Effector memory CD4-positive, alpha-beta T cell (primary cell): ENCODE measurements around the gene ABCD3.
A peak's percentile ranks its signal among the peaks of the same experiment; 100 is the strongest.
"Not testable (repeated sequence)": the region's sequence is repeated elsewhere in the genome, so short reads cannot be mapped to it uniquely, and the experiment has no call there.

Experiments
- DNase-seq, 3 donors: peaks; one replicate each; pipeline ENCODE4 v3.0.0-alpha.2; 2020
- H3K27ac ChIP-seq: 2 replicates; pipeline ENCODE4 v1.7.0; 2013; ENCODE audit warnings: mild to moderate bottlenecking, low read length, moderate library complexity; ENCODE audit not compliant: insufficient read depth, poor library complexity, severe bottlenecking
- H3K27me3 ChIP-seq: replicated peaks from 2 replicates; pipeline ENCODE4 v1.7.0; 2013; ENCODE audit warnings: mild to moderate bottlenecking, low read length; ENCODE audit not compliant: insufficient read depth, control insufficient read depth, poor library complexity, severe bottlenecking
- H3K36me3 ChIP-seq: 2 replicates; pipeline ENCODE4 v1.7.0; 2013; ENCODE audit warnings: mild to moderate bottlenecking, low read length, moderate library complexity; ENCODE audit not compliant: control insufficient read depth, insufficient read depth
- H3K4me1 ChIP-seq: 2 replicates; pipeline ENCODE4 v1.7.0; 2013; ENCODE audit warnings: low read length, mild to moderate bottlenecking; ENCODE audit not compliant: control insufficient read depth, insufficient read depth, poor library complexity, severe bottlenecking
- H3K4me3 ChIP-seq: 2 replicates; pipeline ENCODE4 v1.7.0; 2013; ENCODE audit warnings: low read length, low read depth, mild to moderate bottlenecking; ENCODE audit not compliant: insufficient read depth, poor library complexity, severe bottlenecking
- H3K9me3 ChIP-seq: 2 replicates; pipeline ENCODE4 v1.7.0; 2013; ENCODE audit warnings: mild to moderate bottlenecking, low read length, moderate library complexity; ENCODE audit not compliant: control insufficient read depth

ABCD3 gene

DNA sequence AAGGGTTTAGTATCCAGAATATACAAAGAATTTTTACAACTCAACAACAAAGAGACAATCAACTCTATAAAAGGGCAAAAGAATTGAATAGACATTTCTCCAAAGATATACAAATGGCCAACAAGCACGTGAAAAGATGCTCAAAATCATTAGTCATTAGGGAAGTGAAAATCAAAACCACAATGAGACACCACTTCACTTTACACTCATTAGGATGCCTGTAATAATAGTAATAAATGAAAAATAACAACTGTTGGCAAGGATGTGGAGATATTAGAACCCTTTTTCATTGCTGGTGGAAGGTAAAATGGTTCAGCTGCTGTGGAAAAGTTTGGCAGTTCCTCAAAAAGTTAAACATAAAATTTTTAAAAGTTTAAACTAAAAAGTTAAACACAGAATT lies 7.0 kb upstream of the ABCD3 start:
- H3K27ac ChIP-seq: no peak overlapping the region
- no peaks in the 10 kb centered on the region for H3K4me1 ChIP-seq
- no peak overlapping the region for H3K4me3 ChIP-seq
- DNase-seq: no peak
- no peaks in the 10 kb centered on the region for H3K27me3 ChIP-seq
- no peaks in the 10 kb centered on the region for H3K9me3 ChIP-seq
- H3K36me3 ChIP-seq: no peaks in the 10 kb centered on the region

DNA sequence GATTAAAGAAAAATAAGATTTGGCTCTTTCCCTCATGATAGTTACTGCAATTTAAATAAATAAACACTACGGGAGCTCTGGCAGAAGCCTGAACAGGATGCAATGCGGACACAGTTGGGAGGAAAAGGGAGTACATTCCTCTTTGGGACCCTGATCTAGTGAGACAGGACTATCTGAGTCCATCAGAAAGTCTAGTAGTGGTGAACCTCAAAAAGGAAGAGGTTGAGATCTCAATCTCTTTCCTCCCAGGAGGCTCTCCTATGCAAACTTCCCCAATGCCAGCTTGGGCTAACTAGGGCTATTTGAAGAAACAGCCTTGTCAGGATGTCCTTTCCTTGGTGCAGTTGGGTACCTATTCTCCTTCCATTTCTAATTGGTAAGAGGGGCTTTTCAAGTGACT lies 4.9 kb upstream of the ABCD3 start:
- no peaks in the 10 kb centered on the region for H3K4me1 ChIP-seq
- no peaks in the 10 kb centered on the region for H3K9me3 ChIP-seq
- H3K36me3 ChIP-seq: no peaks in the 10 kb centered on the region
- no peak overlapping the region for H3K4me3 ChIP-seq
- DNase-seq: no peak
- H3K27ac ChIP-seq: no peak overlapping the region
- H3K27me3 ChIP-seq: no peaks in the 10 kb centered on the region

DNA sequence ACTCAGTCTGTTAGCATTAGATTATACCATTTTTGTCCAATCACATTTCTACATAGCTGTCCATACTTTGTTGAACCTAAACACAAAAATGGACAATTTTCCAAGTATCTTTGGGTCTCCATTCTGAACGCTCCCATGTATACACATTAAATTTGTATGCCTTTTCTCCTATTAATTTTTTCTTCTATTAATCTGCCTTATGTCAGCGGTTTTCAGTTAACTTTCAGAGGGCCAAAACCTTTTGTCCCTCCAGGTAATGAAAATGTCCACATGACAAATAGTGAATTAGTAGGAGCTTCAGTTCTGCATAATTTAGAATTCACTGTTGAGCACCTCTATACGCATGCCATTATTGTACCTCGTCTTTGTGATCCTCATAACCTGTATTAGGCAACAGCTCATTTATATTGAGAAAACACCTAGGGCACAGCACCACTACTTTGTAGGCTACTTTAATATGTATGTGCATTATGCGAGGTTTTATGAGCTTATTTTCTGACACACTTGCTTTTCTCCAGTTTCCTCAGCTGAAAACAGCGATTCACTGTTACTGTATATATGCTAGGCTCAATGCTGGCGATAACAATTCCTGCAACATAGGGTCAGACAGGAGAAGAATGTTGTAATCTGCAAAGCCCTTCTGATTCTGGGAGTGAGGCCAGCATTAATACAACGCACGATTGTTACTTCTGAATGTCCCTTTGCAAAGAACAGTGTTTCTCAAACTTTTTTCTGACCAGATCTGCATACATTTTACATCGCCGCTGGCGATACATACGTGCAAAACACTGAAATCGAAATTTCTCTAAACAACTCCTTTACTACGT lies 1.1 kb upstream of the ABCD3 start:
- H3K27ac ChIP-seq: peak overlapping the region; percentile 77
- DNase-seq: no peak
- H3K27me3 ChIP-seq: no peaks in the 10 kb centered on the region
- H3K4me1 ChIP-seq: peaks cover 6% of the 10 kb centered on the region
- H3K9me3 ChIP-seq: no peaks in the 10 kb centered on the region
- peak overlapping the region; percentile 76 for H3K4me3 ChIP-seq
- no peaks in the 10 kb centered on the region for H3K36me3 ChIP-seq

DNA sequence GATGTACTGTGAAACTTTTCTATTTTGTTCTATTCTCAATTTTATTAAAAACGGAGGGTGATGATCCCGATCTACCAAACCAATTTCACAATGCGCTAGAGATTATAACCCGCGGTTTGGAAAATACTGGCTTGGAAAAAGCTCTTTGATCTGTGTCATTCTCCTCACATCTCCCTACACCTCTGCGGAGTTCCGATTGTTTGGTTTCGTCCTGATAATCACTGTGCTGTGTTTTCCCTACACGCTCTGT lies 536 bp upstream of the ABCD3 start:
- H3K4me3 ChIP-seq: peak overlapping the region; percentile 76
- no peaks in the 10 kb centered on the region for H3K27me3 ChIP-seq
- no peak for DNase-seq
- H3K9me3 ChIP-seq: no peaks in the 10 kb centered on the region
- peak overlapping the region; percentile 77 for H3K27ac ChIP-seq
- no peaks in the 10 kb centered on the region for H3K36me3 ChIP-seq
- peaks cover 6% of the 10 kb centered on the region for H3K4me1 ChIP-seq

DNA sequence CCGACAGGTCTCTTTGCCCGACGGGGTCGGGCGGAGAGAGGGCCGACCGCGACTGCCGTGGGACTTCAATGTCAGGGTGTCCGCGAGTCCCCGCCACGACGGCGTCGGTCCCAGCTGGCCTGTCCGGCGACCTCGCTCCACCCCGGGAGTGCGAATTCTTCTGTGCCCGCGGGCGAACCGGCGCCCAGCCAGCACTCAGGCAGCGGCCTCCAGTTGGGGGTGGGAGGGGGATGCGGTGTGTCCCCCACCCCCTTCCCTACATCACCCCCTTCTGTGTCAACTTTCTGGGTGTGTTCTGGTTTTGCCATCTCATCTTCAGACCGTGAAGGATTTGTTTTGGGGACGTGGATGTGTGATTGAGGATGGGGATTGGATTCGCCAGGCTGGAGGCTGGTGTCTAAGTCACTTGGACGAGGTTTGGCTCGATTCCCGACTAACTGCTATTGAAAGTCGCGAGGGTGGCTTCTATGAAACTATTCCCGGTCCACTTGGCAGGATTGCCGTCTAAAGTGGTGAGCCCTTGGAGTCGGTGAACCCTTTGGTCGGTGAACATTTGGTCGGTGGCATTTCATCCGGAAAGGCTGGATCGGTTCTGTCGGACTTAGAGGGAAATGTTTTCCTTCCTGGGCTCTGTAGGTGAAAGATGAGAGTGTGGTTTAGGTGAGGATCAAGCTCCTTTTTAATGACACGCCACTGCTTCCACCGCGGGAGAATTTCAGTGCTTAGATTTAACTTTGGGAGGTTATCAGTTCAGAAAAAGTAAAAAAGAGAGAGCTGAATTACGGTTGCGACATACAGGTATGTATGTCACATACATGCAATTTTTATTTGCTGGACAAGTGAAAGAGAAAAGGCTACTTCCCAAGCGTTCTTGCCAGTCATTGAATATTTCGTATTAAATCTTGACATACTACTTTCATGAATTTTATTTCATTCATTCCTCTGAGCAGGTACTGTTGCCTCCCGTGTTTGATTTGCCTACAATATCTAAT lies 771 bp downstream of the ABCD3 start:
- Histone ChIP-seq H3K9me3 (no peaks in the 10 kb centered on the region), H3K4me1 (peaks cover 6% of the 10 kb centered on the region), H3K27me3 (no peaks in the 10 kb centered on the region), H3K36me3 (no peaks in the 10 kb centered on the region), H3K27ac (peak overlapping the region; percentile 69), H3K4me3 (peak overlapping the region; percentile 76)
- no peak for DNase-seq

DNA sequence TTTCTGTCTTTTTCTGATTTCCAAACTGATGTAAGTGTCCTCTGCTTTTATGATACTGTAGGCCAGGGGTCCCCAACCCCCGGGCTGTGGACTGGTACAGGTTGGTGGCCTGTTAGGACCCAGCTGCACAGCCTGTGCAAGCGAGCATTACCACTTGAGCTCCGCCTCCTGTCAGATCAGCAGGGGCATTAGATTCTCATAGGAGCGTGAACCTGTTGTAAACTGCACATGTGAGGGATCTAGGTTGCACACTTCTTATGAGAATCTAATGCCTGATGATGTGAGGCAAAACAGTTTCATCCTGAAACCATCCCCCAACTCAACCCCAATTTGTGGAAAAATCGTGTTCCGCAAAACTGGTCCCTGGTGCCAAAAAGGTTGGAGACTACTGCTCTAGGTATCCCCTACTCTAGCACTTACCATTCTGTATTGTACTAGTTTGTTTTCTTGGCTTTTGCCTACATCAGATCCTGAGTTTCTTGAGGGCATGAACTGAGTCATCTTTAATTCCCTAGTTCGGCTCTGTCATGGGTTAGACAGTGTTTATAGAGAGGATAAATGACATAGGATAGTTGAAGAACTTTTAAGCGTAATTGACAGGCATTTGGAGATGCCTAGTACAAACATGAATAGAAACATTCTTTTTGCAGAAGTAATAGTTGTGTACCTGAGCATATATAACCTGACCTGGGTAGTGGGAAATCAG lies 4.1 kb downstream of the ABCD3 start:
- H3K9me3 ChIP-seq: no peaks in the 10 kb centered on the region
- H3K27me3 ChIP-seq: no peaks in the 10 kb centered on the region
- peaks cover 6% of the 10 kb centered on the region for H3K4me1 ChIP-seq
- no peak overlapping the region for H3K27ac ChIP-seq
- DNase-seq: no peak
- H3K4me3 ChIP-seq: no peak overlapping the region
- no peaks in the 10 kb centered on the region for H3K36me3 ChIP-seq

DNA sequence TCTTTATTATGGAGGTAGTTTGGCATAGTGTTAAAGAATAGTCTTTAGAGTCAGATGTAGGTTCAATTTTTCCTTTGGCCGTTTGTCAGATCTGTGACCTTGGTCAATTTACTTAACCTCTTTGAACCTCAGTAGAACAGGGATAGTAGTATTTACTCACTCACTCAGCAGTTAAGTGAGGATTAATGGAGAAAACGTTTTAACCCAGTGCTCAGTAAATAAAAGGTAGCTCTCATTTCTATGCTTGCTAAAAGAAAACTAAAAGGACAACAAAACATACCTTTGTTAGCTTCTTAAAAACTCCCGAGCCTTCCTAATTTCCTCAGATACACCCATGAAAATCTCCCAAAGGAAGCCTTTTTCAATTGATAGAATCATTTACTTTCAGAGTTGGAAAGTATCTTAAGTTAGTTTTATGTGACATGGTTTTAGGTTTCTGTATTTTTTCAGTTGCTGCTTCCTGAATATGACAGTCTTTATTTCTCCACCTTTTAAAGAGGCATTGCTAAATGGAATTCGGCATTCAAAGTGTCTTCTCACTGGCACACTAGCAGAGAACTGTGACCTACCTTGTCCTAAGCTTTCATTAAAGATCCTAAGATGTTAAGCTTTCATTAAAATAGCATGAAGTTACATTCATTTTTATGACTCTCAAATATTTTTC lies 7.8 kb downstream of the ABCD3 start:
- Histone ChIP-seq H3K36me3 (no peaks in the 10 kb centered on the region), H3K9me3 (no peaks in the 10 kb centered on the region), H3K4me1 (no peaks in the 10 kb centered on the region), H3K27ac (no peak overlapping the region), H3K4me3 (no peak overlapping the region), H3K27me3 (no peaks in the 10 kb centered on the region)
- DNase-seq: no peak

DNA sequence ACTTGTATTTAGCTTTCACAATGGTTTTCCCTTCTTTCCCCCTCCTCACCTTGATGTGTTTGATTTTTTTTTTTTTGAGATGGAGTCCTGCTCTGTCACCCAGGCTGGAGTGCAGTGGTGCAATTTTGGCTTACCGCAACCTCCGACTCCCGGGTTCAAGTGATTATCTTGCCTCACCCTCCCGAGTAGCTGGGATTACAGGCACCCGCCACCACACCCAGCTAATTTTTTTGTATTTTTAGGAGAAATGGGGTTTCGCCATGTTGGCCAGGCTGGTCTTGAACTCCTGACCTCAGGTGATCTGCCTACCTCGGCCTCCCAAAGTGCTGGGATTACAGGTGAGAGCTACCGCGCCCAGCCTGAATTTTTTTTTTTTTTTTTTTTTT lies 8.3 kb downstream of the ABCD3 start:
- not testable (repeated sequence) for H3K27ac ChIP-seq, H3K4me3 ChIP-seq, H3K4me1 ChIP-seq, H3K27me3 ChIP-seq, H3K36me3 ChIP-seq, DNase-seq, H3K9me3 ChIP-seq

DNA sequence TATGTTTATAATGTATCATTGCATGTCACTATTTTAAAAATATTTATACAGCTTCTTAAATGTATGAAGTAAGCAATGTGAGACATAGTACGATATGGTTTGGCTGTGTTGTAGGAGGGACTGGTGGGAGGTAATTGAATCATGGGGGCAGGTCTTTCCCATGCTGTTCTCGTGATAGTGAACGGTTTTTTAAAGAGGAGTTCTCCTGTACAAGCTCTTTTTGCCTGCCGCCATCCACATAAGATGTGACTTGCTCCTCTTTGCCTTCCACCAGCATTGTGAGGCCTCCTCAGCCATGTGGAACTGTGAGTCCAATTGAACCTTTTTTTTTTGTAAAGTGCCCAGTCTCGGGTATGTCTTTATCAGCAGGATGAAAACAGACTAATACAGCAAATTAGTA lies 10.3 kb downstream of the ABCD3 start:
- Histone ChIP-seq H3K9me3 (no peaks in the 10 kb centered on the region), H3K27me3 (no peaks in the 10 kb centered on the region), H3K27ac (no peak overlapping the region), H3K4me1 (no peaks in the 10 kb centered on the region), H3K4me3 (no peak overlapping the region), H3K36me3 (no peaks in the 10 kb centered on the region)
- DNase-seq: no peak
